SK-MEL-5 (cell line): ENCODE results near the gene TUT7. TPM values are rescaled to one million over a fixed set of nuclear protein-coding genes. Genes with fewer than 3 reads are reported as not detected.

Source experiments
- DNase-seq: peaks from one replicate; pipeline ENCODE4 v3.0.0-alpha.2; 2016; ENCODE audit warnings: low read depth, low spot score
- in situ Hi-C: cut with HindIII; loops from 2 replicates; pipeline ENCODE4 v1.10.0; 2016; ENCODE audit warnings: low sequenced_read_pairs, high pct_unique_total_duplicates, low pct_unique_long_range_greater_than_20kb
- total RNA-seq: library from RNA; depleted of rRNA; stranded (reverse); fragments of >200 nt; shearing (Covaris generic); gene quantifications from 2 replicates; pipeline ENCODE4 v1.2.3, GENCODE V29; 2014

TUT7 gene
- total RNA-seq, 1 experiment from 2014 or later = 25.5 TPM

DNA sequence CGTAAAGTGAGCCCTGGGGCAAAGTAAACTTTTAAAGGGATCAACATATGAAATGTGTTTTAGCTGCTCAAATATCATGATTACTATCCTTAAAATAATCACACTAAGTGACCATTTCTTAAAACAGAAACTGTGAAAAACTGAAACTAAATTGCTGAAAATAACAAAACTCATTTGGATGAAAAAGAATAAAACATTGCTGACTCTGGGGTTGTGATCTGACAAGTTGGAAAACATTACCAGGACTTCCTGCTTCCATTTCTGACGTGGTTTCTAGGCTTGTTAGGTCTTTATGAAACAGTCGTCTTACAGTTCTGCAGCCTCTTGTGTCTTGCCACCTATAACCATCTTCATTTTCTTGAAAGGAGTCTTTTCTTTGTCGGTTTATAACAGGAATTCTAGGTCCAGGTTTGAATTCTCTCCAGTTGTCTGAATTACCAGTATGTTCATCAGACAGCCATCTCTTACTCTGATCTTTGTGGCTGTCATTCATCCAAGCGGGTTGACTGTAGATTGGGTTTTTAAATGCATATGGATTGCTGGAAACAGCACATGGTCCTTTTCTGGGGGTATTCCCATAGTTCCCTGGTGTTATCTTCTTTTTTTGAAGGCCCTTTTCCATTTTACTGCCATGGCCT, 1.7 kb downstream of the TUT7 start:
- peak; percentile 59 for DNase-seq
- in situ Hi-C loops = no loop called here

GRCh38 chr9:86351880-86352279, 2.3 kb downstream of the TUT7 start:
- in situ Hi-C loops = no loop called here
- DNase-seq = no peak

GRCh38 chr9:86350006-86350760, 4.0 kb downstream of the TUT7 start:
- DNase-seq = no peak
- in situ Hi-C loops = no loop called here

DNA sequence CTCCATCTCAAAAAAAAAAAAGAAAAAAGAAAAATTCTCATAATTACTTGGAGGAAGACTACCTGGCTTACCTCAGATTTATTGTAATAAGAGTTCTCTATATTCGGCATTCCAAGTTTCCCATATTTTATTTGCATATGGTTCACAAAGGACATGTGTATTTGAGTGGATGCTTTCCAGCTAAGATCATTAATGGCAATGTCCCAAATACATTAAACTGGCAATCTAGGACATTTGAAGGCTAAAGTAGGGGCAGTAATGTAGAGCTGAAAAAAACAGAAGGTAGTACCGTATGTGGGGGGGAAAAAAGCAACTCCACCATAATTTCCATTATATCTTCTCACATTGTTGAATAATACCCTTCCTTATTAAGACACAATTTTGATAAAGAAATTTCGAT, 4.9 kb downstream of the TUT7 start:
- in situ Hi-C loops = no loop called here
- DNase-seq = no peak

GRCh38 chr9:86347991-86348390, 6.2 kb downstream of the TUT7 start:
- in situ Hi-C loops = no loop called here
- DNase-seq = no peak

DNA sequence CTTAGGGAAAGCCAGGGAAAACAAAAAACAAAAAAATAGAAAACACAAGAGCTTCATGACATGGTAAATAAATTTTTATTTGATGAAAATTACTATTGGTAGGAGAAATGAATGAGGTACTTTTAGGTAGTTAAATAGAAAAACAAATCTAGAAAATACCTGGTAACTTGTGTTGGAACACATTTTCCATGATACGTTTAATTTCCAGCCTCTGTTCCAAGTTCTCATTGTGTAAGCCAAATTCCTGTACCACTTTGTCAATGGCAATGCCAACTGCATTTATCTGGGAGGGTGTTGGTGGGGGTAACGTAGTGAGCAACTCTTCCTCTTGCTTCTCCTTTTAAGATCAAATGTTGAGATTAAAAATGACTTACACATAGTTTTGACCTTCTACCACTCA, 9.4 kb downstream of the TUT7 start:
- in situ Hi-C loops = no loop called here
- no peak for DNase-seq

DNA sequence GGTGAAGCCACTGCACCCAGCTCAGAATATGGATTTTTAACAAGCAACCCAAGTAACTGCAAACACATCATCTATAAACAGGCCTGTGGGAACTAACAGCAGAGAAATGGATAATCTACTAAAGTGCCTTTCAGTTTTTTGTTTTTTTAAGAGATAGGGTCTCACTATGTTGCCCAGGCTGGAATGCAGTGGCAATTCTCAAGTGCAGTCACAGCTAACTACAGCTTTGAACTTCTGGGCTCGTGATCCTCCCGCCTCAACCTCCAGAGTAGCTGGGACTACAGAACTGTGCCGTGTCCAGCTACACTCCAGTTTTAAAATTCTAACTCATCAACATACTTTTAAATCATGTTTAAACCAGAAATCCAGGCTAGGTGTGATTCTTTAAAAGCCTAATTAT, 11.9 kb downstream of the TUT7 start:
- DNase-seq = no peak
- in situ Hi-C loops = no loop called here

DNA sequence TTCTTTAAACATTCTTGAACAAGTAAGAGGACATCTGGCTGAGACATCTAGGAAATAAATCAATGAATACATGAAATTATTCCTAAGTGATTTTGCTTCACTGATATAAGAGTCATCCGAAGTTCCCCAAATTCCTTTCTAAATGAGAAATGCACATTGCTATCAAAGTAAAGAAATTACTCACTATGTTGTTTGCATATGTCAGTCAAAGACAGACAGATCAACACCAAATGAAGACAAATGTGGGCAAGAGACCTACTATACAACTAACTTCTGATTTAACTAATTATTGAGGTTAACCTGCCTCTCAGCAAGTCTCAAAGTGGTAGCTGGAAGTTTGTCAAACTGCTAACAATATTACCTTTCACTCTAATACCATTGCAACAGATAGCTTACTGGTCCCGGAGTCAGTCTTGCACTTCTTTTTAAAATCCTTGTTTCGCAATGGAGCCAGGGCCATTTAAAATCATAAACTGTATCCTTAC, 13.2 kb downstream of the TUT7 start:
- DNase-seq = no peak
- in situ Hi-C loops = no loop called here

- in situ Hi-C loops = no loop called here
- no peak for DNase-seq
These were observed 13.7 kb downstream of the TUT7 start for GRCh38 chr9:86340356-86341006.

GRCh38 chr9:86337469-86338108, 16.6 kb downstream of the TUT7 start:
- in situ Hi-C loops = no loop called here

GRCh38 chr9:86336058-86336457, 18.2 kb downstream of the TUT7 start:
- no peak for DNase-seq
- in situ Hi-C loops = no loop called here

More at GRCh38 chr9:86337469-86338108, 16.6 kb downstream of the TUT7 start:
- DNase-seq = no peak

DNA sequence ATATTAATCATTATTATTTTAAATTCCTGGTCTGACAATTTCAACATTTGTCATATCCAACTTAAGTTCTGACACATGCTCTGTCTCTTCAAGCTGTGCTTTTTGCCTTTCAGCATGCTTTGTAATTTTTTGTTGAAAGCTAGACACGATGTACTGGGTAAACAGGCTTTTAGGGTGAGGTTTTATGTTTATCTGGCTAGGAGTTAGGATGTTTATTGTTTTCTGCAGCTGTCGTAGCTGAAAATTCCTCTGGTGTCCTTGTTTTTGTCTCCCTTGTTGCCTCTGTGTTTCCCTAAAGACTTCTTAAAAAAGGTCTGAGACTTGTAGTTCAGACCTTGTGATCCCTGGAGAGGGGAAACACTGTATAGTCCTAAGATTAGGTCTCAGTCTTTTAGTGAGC, 20.6 kb downstream of the TUT7 start:
- in situ Hi-C loops = no loop called here
- DNase-seq = no peak

GRCh38 chr9:86330186-86330585, 24.0 kb downstream of the TUT7 start:
- no peak for DNase-seq
- in situ Hi-C loops = no loop called here

DNA sequence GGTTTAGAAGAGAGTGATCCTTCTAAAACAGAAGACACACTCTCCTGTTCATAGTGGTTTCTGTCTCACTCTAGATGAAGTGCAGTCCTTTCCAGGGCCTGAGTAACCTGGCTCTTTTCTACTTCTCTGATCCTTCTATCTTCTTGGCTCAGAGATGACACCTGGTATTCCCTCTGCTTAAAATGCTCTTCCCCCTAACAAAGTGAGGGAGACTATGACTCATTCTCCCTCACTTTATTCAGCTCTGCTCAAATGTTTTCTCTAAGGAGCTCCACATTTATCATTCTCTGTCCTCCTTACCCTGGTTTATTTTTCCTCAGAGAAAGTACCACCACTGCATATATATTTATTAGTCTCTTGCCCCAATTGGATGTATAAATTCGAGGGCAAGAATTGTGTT, 24.6 kb downstream of the TUT7 start:
- no peak for DNase-seq
- in situ Hi-C loops = no loop called here

GRCh38 chr9:86328156-86328555, 26.1 kb downstream of the TUT7 start:
- no peak for DNase-seq
- in situ Hi-C loops = no loop called here

- in situ Hi-C loops = no loop called here
- DNase-seq = no peak
These were observed 27.7 kb downstream of the TUT7 start for GRCh38 chr9:86326536-86326935.

DNA sequence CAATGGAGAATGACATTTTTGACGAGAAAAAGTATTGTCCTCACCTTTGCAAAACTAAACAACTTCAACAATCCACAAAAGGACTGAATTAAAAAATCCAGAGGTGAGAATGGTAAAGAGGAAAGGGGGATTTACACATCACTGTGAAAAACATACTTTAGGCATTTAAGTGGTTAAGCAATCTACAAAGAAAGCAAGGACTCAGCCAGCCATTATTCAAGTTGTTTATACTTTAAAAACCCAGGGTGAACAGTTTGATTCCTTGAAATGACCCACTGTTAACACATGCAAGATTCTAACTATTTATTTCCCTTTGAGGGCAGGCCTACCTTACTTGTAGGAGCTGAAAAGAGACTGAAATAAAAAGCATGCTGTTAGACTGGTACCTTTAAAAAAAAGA, 29.3 kb downstream of the TUT7 start:
- in situ Hi-C loops = no loop called here
- no peak for DNase-seq

DNA sequence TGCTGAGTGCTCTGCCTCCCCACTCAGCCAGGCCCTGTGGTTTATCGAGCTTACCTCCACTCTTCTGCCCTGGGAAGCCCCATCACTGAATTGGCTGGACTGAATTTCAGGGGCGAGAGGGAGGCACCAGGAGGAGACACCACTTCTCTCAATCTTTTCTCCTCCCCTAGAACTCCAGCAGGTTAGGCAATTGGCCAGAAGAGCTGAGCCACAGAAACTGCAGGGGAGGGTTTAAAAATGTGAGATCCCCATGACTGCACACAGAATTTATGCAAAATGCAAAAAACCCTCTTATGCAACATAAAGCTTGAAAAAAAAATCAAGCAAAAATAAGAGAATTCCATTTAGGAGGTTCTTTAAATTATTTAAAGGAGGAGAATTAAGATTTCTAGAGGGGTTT, 29.9 kb downstream of the TUT7 start:
- in situ Hi-C loops = no loop called here
- no peak for DNase-seq
